HL-60 (cell line): ENCODE results near the gene CRIP1.

Experiments used
- CTCF ChIP-seq: IDR thresholded peaks from one replicate; pipeline ENCODE4 v1.5.1; 2011; ENCODE audit warnings: low read length, control low read depth, inconsistent platforms; ENCODE audit not compliant: insufficient read depth
- POLR2AphosphoS5 ChIP-seq: IDR thresholded peaks from 2 replicates; pipeline ENCODE4 v1.6.1; 2012; ENCODE audit warnings: low read depth
- REST ChIP-seq: IDR thresholded peaks from 2 replicates; pipeline ENCODE4 v1.6.1; 2012; ENCODE audit warnings: low read depth; ENCODE audit not compliant: insufficient replicate concordance
- SPI1 ChIP-seq: IDR thresholded peaks from 2 replicates; pipeline ENCODE4 v1.6.1; 2012; ENCODE audit warnings: low read depth, mild to moderate bottlenecking, borderline replicate concordance

GRCh38 chr14:105489542-105490266, 3.0 kb downstream of the CRIP1 start:
- peak; percentile 51; the same call in 1 of the 2 replicates for TF ChIP-seq POLR2AphosphoS5
- peak; percentile 61 for TF ChIP-seq CTCF
- TF ChIP-seq SPI1, result no peak
- TF ChIP-seq REST, result no peak
